Embryonic facial prominence (tissue), 1 donor: ENCODE data around the gene PKP3.
A peak's percentile ranks its signal among the peaks of the same experiment; 100 is the strongest.

Experiments
- DNase-seq: peaks from one replicate; pipeline ENCODE4 v3.0.0-alpha.2; 2016; ENCODE audit errors: extremely low spot score

Gene PKP3

GRCh38 chr11:446891-447290 lies 52.9 kb downstream of the PKP3 start:
- no peak for DNase-seq

GRCh38 chr11:447923-448731 lies 54.1 kb downstream of the PKP3 start:
- DNase-seq, result peak; percentile 79

GRCh38 chr11:449889-450808 lies 56.1 kb downstream of the PKP3 start, which contains the start of gene PTDSS2:
Gene PTDSS2, plus strand, starts transcription at chr11:450279. Its CDS starts 177 bp downstream, at chr11:450456.
- DNase-seq, result peak; percentile 91

GRCh38 chr11:450809-451451 lies 56.9 kb downstream of the PKP3 start:
- DNase-seq, result peak; percentile 36

- DNase-seq, result no peak
These were observed 57.7 kb downstream of the PKP3 start for GRCh38 chr11:451738-452137.

- DNase-seq, result no peak
These were observed 58.3 kb downstream of the PKP3 start for GRCh38 chr11:452203-452744.

GRCh38 chr11:452916-453527 lies 59.0 kb downstream of the PKP3 start:
- no peak for DNase-seq

GRCh38 chr11:453564-453963 lies 59.6 kb downstream of the PKP3 start:
- no peak for DNase-seq

- no peak for DNase-seq
These were observed 60.0 kb downstream of the PKP3 start for GRCh38 chr11:454043-454442.
